K562 (cell line): ENCODE results near the gene JUNB. TPM values are rescaled to one million over a fixed set of nuclear protein-coding genes. Genes with fewer than 3 reads are reported as not detected.
A peak's percentile ranks its signal among the peaks of the same experiment; 100 is the strongest.

Experiments used
- AFF1 ChIP-seq, 2 experiments: fragments of 450-650 bp; IDR thresholded peaks; 2 replicates each; pipeline ENCODE4 v1.6.1; 2018; ENCODE audit warnings: mild to moderate bottlenecking in 2 of 2, low read depth in 1 of 2; ENCODE audit not compliant: partially characterized antibody in 2 of 2
- ATF1 ChIP-seq, 2 experiments: fragments of 450-650 bp in 1 of 2; IDR thresholded peaks; 2 replicates each; pipeline ENCODE4 v1.6.1; 2016; ENCODE audit warnings: missing compliant biosample characterization in 1 of 2, missing genetic modification characterization in 1 of 2
- CBFB ChIP-seq: sonication (generic); formaldehyde crosslinking; IDR thresholded peaks from 2 replicates; pipeline ENCODE4 v1.4.0; 2020; ENCODE audit warnings: mild to moderate bottlenecking, missing genetic modification reagents
- ELF2 ChIP-seq: fragments of 250-450 bp; sonication (Bioruptor Pico); IDR thresholded peaks from 2 replicates; pipeline ENCODE4 v1.5.0; 2021; ENCODE audit warnings: mild to moderate bottlenecking
- HDAC2 ChIP-seq: fragments of 450-650 bp; IDR thresholded peaks from 2 replicates; pipeline ENCODE4 v1.6.1; 2016; ENCODE audit warnings: mild to moderate bottlenecking
- MAX ChIP-seq: sonication (generic); formaldehyde crosslinking; IDR thresholded peaks from 2 replicates; pipeline ENCODE4 v1.9.0; 2022; ENCODE audit warnings: mild to moderate bottlenecking, missing genetic modification reagents
- MED1 ChIP-seq: sonication (generic); formaldehyde crosslinking; IDR thresholded peaks from 2 replicates; pipeline ENCODE4 v1.8.1; 2023; ENCODE audit warnings: missing genetic modification reagents, borderline replicate concordance
- MYC ChIP-seq, 2 experiments: fragments of 250-450 bp in 1 of 2; sonication (Bioruptor Pico) in 1 of 2; IDR thresholded peaks; 2 replicates each; pipeline versions ENCODE4 v1.5.1 to v1.6.1; 2012 to 2021; ENCODE audit warnings: low read depth in 2 of 2, borderline replicate concordance in 1 of 2, improper control_type of control experiment in 1 of 2, low read length in 1 of 2, mild to moderate bottlenecking in 1 of 2, moderate library complexity in 1 of 2
- NR2C1 ChIP-seq, 2 experiments: fragments of 450-650 bp; IDR thresholded peaks; 2 replicates each; pipeline ENCODE4 v1.6.1; 2017; ENCODE audit warnings: mild to moderate bottlenecking in 2 of 2, antibody characterized with exemption in 1 of 2, inconsistent platforms in 1 of 2, missing compliant biosample characterization in 1 of 2, missing genetic modification characterization in 1 of 2
- RBM15 ChIP-seq: fragments of 200-400 bp; formaldehyde crosslinking; IDR thresholded peaks from 2 replicates; pipeline ENCODE4 v1.6.1; 2018; ENCODE audit warnings: mild to moderate bottlenecking, low read length, moderate library complexity; ENCODE audit not compliant: insufficient read depth
- RFX5 ChIP-seq: IDR thresholded peaks from 2 replicates; pipeline ENCODE4 v1.6.1; 2011; ENCODE audit warnings: low read depth, mild to moderate bottlenecking, improper control_type of control experiment, low read length
- TBP ChIP-seq: optimal IDR thresholded peaks from 2 replicates; pipeline ENCODE3; 2011; ENCODE audit warnings: low read depth, low read length, improper control_type of control experiment
- THAP7 ChIP-seq: fragments of 250-450 bp; sonication (Bioruptor Pico); IDR thresholded peaks from 2 replicates; pipeline ENCODE4 v1.5.0; 2021
- TRIM28 ChIP-seq: fragments of 450-650 bp; IDR thresholded peaks from 2 replicates; pipeline ENCODE4 v1.6.1; 2017
- ZNF316 ChIP-seq: fragments of 450-650 bp; IDR thresholded peaks from 2 replicates; pipeline ENCODE4 v1.6.1; 2016
- ZNF518B ChIP-seq: fragments of 250-450 bp; sonication (Bioruptor Pico); IDR thresholded peaks from 2 replicates; pipeline ENCODE4 v1.5.0; 2021; ENCODE audit warnings: mild to moderate bottlenecking, moderate library complexity
- ZNF583 ChIP-seq: fragments of 250-450 bp; sonication (Bioruptor Pico); IDR thresholded peaks from 2 replicates; pipeline ENCODE4 v1.4.0; 2020
- ZNF707 ChIP-seq: fragments of 250-450 bp; sonication (Bioruptor Pico); conservative IDR thresholded peaks from 2 replicates; pipeline ENCODE4 v1.8.0; 2022; ENCODE audit warnings: inconsistent platforms, mild to moderate bottlenecking, moderate library complexity
- ZNF785 ChIP-seq: fragments of 250-450 bp; sonication (Bioruptor Pico); IDR thresholded peaks from 2 replicates; pipeline ENCODE4 v1.4.0; 2020; ENCODE audit warnings: mild to moderate bottlenecking
- polyA plus RNA-seq, 8 experiments: library from polyadenylated mRNA; depleted of rRNA in 4 of 8; stranded (reverse) in 5 of 8; unstranded in 3 of 8; fragments of >200 nt; fragmentation: Nextera tagmentation in 2 of 8; fragmentation: Illumina TruSeq in 1 of 8; extraction: Ambion mirVana in 2 of 8; extraction: Trizol in 1 of 8; gene quantifications; 2 replicates each; pipeline versions ENCODE4 v1.2.1 to v1.2.3, GENCODE V29; 2011 to 2014; ENCODE audit warnings: inconsistent platforms in 1 of 8, missing spikeins in 1 of 8
- total RNA-seq, 7 experiments: library from RNA; depleted of rRNA in 6 of 7; stranded (reverse); fragments of >200 nt in 6 of 7; fragmentation: Illumina TruSeq in 2 of 7; extraction: Trizol in 2 of 7; gene quantifications; 2 replicates each; pipeline versions ENCODE4 v1.2.1 to v1.2.3, GENCODE V29; 2011 to 2021; ENCODE audit warnings: low replicate concordance in 1 of 7

Gene JUNB
- total and polyA plus RNA-seq, 9 of the 15 experiments (the other 6 are each of a cell fraction or from before 2014, with no cell fraction given): 0.23 to 88.1 (median 13.1) TPM

GRCh38 chr19:12757544-12758274 lies 33.6 kb upstream of the JUNB start (continued):
- TF ChIP-seq CBFB (no peak; the same call in 1 of the 2 replicates), NR2C1 (IDR thresholded peaks at IDR 0.05) (no peak), NR2C1 (tag; IDR thresholded peaks at IDR 0.05) (no peak), ZNF316 (no peak), ZNF518B (CRISPR knock-in tag) (no peak), MYC (IDR thresholded peaks at IDR 0.05; ENCODE audit: low read depth, low read length) (peak; percentile 61; the same call in 1 of the 2 replicates), MYC (CRISPR knock-in tag; IDR thresholded peaks at IDR 0.05; ENCODE audit: borderline replicate concordance, low read depth) (no peak), TBP (no peak), ATF1 (CRISPR knock-in tag; IDR thresholded peaks at IDR 0.05) (no peak), ATF1 (tag; IDR thresholded peaks at IDR 0.05) (peak; percentile 24; the same call in 1 of the 2 replicates), ELF2 (no peak), TRIM28 (no peak), RBM15 (no peak), ZNF707 (CRISPR knock-in tag) (no peak), HDAC2 (no peak), MED1 (CRISPR knock-in tag) (no peak), AFF1 (IDR thresholded peaks at IDR 0.05; ENCODE audit: low read depth in 1 of 2, partially characterized antibody in 2 of 2) (no peak), ZNF583 (CRISPR knock-in tag) (no peak), MAX (CRISPR knock-in tag) (0 out of 2 replicates have a peak, but pooled peaks have one; percentile 57), THAP7 (CRISPR knock-in tag) (no peak), ZNF785 (CRISPR knock-in tag) (no peak), RFX5 (no peak)
